ENCODE data around the gene BIRC5.
"Not testable (repeated sequence)": the region's sequence is repeated elsewhere in the genome, so short reads cannot be mapped to it uniquely, and the experiment has no call there.

Gene BIRC5

GRCh38 chr17:78233678-78234077 is 19.6 kb downstream of the BIRC5 start:
- H3K36me3 ChIP-seq (ENCODE audit: control insufficient read depth, insufficient read depth, low read length), result no peaks in the 10 kb centered on the region
- no peak for TF ChIP-seq CTCF (IDR thresholded peaks at IDR 0.05; ENCODE audit: insufficient read depth, low read length, poor library complexity, severe bottlenecking)
- no peak for DNase-seq (ENCODE audit: extremely low read depth, insufficient read length)
- no peak overlapping the region for H3K4me3 ChIP-seq (replicated peaks; ENCODE audit: low read depth, low read length)
- H3K27me3 ChIP-seq (replicated peaks; ENCODE audit: control insufficient read depth, insufficient read depth, low read length), result peaks cover 2% of the 10 kb centered on the region; the same call in 1 of the 2 replicates

- no peak for TF ChIP-seq CTCF (IDR thresholded peaks at IDR 0.05; ENCODE audit: insufficient read depth, low read length, poor library complexity, severe bottlenecking)
- Histone ChIP-seq H3K4me3 (replicated peaks; ENCODE audit: low read depth, low read length) (no peak overlapping the region), H3K36me3 (ENCODE audit: control insufficient read depth, insufficient read depth, low read length) (no peaks in the 10 kb centered on the region), H3K27me3 (replicated peaks; ENCODE audit: control insufficient read depth, insufficient read depth, low read length) (peaks cover 2% of the 10 kb centered on the region; the same call in 1 of the 2 replicates)
- DNase-seq (ENCODE audit: extremely low read depth, insufficient read length), result no peak
Measured at GRCh38 chr17:78234261-78234865, 20.3 kb downstream of the BIRC5 start.

GRCh38 chr17:78235022-78235421 is 21.0 kb downstream of the BIRC5 start:
- H3K36me3 ChIP-seq (ENCODE audit: control insufficient read depth, insufficient read depth, low read length); DNase-seq (ENCODE audit: extremely low read depth, insufficient read length); H3K4me3 ChIP-seq (replicated peaks; ENCODE audit: low read depth, low read length); H3K27me3 ChIP-seq (replicated peaks; ENCODE audit: control insufficient read depth, insufficient read depth, low read length): not testable (repeated sequence)

- no peak for DNase-seq (ENCODE audit: extremely low read depth, insufficient read length)
- Histone ChIP-seq H3K36me3 (ENCODE audit: control insufficient read depth, insufficient read depth, low read length) (no peaks in the 10 kb centered on the region), H3K27me3 (replicated peaks; ENCODE audit: control insufficient read depth, insufficient read depth, low read length) (peaks cover under 1% of the 10 kb centered on the region; the same call in 1 of the 2 replicates), H3K4me3 (replicated peaks; ENCODE audit: low read depth, low read length) (no peak overlapping the region)
- no peak for TF ChIP-seq CTCF (IDR thresholded peaks at IDR 0.05; ENCODE audit: insufficient read depth, low read length, poor library complexity, severe bottlenecking)
Measured at GRCh38 chr17:78235885-78236284, 21.8 kb downstream of the BIRC5 start.

GRCh38 chr17:78236362-78237127 is 22.5 kb downstream of the BIRC5 start:
- H3K4me3 ChIP-seq (replicated peaks; ENCODE audit: low read depth, low read length), result no peak overlapping the region
- H3K27me3 ChIP-seq (replicated peaks; ENCODE audit: control insufficient read depth, insufficient read depth, low read length), result no peaks in the 10 kb centered on the region; the same call in 1 of the 2 replicates
- no peaks in the 10 kb centered on the region for H3K36me3 ChIP-seq (ENCODE audit: control insufficient read depth, insufficient read depth, low read length)
- DNase-seq (ENCODE audit: extremely low read depth, insufficient read length), result no peak
- TF ChIP-seq CTCF (IDR thresholded peaks at IDR 0.05; ENCODE audit: insufficient read depth, low read length, poor library complexity, severe bottlenecking), result no peak

GRCh38 chr17:78237401-78238012 is 23.5 kb downstream of the BIRC5 start:
- no peaks in the 10 kb centered on the region; the same call in 1 of the 2 replicates for H3K27me3 ChIP-seq (replicated peaks; ENCODE audit: control insufficient read depth, insufficient read depth, low read length)
- H3K4me3 ChIP-seq (replicated peaks; ENCODE audit: low read depth, low read length), result no peak overlapping the region
- no peak for TF ChIP-seq CTCF (IDR thresholded peaks at IDR 0.05; ENCODE audit: insufficient read depth, low read length, poor library complexity, severe bottlenecking)
- no peak for DNase-seq (ENCODE audit: extremely low read depth, insufficient read length)
- no peaks in the 10 kb centered on the region for H3K36me3 ChIP-seq (ENCODE audit: control insufficient read depth, insufficient read depth, low read length)
